ENCODE data around the gene GP1BA.

The GP1BA gene

GRCh38 chr17:4938688-4939545 is 6.8 kb downstream of the GP1BA start:
- no peak for DNase-seq (ENCODE audit: low read depth)

DNA sequence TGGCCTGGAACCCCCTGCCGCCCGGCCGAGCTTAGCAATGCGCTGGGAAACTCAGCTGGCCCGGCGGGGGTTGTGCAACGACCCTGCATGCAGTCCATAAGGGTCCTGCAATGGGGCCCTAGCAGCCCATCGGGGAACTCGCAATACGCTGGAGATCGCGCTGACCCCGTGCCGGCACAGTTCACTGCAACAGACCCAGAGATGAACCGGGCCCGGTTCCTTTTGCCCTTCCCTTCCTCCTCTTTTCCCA is 7.4 kb downstream of the GP1BA start:
- no peak for DNase-seq (ENCODE audit: low read depth)

GRCh38 chr17:4939796-4940554 is 7.9 kb downstream of the GP1BA start, which contains the start of the genes RNF167 and SLC25A11:
Gene RNF167 (plus strand): TSS chr17:4940268. CDS start chr17:4940910, 642 bp downstream.
Gene SLC25A11 (minus strand): TSS chr17:4940046. CDS start chr17:4939910, 136 bp downstream.
- DNase-seq (ENCODE audit: low read depth), result peak; percentile 87

DNA sequence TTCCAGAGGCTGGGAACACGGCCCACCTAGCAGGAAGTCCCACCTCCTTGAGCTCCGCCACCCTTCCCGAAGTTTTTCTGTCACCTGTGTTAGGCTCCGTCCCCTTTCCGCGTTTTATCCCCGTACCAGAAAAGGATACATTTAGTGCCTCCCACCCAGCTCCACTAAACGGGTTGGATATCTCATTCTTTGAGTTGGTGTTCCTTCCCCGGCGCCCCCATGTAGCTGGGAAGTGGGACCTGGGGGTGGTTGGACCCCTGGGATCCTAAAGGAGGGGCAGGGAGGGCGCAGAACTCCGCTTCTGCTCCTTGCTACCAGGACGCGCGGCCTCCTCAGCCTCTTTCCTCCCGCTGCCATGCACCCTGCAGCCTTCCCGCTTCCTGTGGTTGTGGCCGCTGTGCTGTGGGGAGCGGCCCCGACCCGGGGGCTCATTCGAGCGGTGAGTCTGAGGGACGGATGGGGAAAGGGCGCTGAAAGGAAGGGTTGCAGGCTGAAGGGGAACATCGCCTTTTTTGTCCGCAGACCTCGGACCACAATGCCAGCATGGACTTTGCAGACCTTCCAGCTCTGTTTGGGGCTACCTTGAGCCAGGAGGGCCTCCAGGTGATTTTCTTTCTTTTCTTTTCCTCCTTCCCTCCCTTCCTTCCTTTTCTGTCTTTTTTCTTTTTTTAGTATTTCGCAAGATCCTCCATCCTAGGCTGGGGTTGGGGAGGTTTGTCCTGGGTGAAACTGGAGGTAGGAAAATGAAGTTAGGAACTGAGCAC is 8.7 kb downstream of the GP1BA start:
- DNase-seq (ENCODE audit: low read depth), result no peak

GRCh38 chr17:4941319-4941610 is 9.2 kb downstream of the GP1BA start:
- DNase-seq (ENCODE audit: low read depth), result no peak

GRCh38 chr17:4942760-4943508 is 10.9 kb downstream of the GP1BA start:
- no peak for DNase-seq (ENCODE audit: low read depth)

DNA sequence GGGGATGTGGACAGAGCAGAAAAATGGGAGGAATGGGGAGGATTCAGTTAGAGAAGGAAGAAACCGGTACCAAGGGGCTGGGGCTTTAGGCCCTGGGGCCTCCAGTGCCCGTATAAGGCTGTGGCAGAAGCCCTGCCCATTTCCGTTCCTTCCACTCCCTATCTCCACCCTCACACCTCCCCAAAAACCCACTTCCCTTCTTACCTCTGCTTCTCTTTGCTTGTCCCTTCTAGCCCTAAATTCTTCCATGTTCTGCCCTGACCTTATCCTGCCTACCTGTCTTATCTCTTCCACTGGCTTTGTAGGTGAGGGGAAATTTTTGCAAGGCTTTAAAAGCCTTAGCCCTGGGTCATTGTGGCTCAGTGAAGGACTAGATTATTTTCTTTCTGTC is 12.1 kb downstream of the GP1BA start:
- no peak for DNase-seq (ENCODE audit: low read depth)

DNA sequence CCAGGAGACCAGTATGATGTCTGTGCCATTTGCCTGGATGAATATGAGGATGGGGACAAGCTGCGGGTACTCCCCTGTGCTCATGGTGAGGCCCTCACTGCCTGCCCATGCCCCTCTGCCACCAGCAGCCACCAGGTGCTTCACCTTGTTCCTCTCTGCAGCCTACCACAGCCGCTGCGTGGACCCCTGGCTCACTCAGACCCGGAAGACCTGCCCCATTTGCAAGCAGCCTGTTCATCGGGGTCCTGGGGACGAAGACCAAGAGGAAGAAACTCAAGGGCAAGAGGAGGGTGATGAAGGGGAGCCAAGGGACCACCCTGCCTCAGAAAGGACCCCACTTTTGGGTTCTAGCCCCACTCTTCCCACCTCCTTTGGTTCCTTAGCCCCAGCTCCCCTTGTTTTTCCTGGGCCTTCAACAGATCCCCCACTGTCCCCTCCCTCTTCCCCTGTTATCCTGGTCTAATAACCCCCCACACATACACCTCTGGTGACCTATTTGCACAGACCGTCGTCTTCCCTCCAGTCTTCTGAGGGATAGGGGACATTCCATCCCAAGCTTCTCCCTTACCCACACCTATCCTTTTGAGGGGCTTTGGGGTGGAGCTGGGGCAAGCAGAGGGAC is 12.6 kb downstream of the GP1BA start:
- no peak for DNase-seq (ENCODE audit: low read depth)

- DNase-seq (ENCODE audit: low read depth), result peak; percentile 68
Observed at GRCh38 chr17:4945176-4945943, 13.3 kb downstream of the GP1BA start.

DNA sequence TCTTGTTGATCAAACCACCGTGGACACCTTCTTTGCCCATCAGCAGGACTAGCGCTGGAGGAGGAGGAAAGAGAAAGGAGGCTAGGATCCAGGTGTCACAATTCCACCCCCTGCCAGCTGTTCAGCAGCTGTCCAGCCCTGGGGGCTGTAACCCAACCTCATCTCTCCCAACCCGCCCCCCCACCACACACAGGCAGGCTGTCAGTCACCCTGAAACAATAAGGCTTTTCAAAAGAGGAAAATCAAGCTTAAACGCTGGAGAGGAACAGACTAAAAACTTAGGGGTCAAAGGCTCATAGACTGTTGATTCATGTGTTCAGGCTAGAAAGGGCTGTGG is 13.8 kb downstream of the GP1BA start:
- DNase-seq (ENCODE audit: low read depth), result no peak

GRCh38 chr17:4946312-4946976 is 14.4 kb downstream of the GP1BA start:
- no peak for DNase-seq (ENCODE audit: low read depth)

GRCh38 chr17:4947010-4947410 is 14.9 kb downstream of the GP1BA start:
- no peak for DNase-seq (ENCODE audit: low read depth)

DNA sequence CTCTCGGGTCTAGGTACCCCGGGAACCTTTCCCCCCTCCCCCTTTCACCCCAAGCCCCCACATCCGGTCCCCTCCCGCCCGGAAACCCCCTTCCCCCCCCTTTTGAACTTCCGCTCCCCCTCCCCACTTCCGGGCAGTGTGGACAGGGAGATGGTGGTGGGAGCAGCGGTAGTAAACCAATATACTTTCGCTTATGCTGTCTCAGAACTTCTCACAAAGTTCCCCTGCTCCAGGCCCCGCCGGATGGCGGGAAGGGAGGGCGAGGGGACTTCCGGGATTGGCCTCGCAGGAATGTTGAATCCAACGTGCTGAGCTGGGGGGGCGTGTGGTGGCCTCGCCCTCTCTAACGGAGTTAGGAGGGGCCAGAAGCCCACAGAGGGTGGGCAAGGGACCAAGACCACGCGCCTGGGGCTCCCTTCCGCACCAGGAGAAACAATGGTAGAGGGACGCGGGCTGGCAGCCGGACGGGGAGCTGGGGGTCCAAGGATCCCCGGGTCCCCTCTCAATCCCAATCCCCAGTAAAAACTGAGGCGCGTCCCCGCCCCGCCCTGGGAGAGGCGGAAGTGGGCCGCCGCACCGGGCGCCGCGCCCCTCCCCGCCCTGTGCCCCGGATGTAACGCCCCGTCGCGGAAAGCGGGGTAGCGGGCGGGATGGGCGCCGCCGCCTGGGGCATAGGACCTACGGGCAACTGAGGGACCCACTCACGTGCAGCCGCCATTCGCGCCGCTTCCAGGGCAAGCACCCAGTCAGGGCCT is 15.5 kb downstream of the GP1BA start:
- peak; percentile 60 for DNase-seq (ENCODE audit: low read depth)

DNA sequence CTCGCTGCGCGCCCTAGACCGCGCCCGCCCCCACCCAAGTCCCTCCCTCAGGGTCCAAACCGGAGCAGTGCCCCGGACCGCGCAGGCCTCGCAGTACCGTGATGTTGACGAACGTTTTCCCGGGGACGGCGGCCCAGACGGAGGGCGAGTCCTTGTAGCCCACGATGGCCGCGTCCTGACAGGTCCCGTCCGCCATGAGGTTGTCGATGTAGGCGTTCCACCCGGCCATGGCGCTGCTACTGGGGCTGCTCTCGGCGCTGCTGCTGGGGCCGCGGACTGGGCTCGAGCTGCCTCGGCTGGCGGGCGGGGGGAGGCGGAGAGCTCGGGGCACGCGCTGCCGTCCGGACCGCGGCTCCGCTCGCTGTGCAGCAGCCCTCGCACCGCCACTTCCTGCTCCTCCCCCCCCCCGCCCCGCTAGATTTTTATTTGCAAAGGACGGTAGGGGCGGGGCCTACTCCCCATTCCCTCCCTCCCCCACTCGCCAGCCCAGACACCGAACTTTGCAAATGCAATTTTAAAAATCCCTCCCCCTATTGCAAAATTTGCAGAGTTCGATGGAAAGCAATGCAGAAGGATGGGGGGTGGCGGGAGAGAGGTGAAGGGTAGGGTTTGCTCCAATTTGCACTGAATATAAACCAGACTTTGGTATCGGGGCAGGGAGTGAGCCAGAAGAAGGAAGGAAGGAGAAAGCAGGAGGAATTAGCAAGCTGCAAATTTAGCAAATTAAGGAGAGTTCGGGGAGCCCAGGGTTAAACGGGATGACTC is 16.3 kb downstream of the GP1BA start, which contains the start of gene PFN1:
TSS of gene PFN1 (minus strand) at position 365 of the 765 bp plus-strand sequence. CDS start at position 229, 136 bp downstream.
- DNase-seq (ENCODE audit: low read depth), result peak; percentile 87

- DNase-seq (ENCODE audit: low read depth), result peak; percentile 47
Observed at GRCh38 chr17:4948931-4949320, 16.8 kb downstream of the GP1BA start.

GRCh38 chr17:4949321-4950074 is 17.4 kb downstream of the GP1BA start:
- DNase-seq (ENCODE audit: low read depth), result peak; percentile 61

GRCh38 chr17:4950075-4950745 is 18.1 kb downstream of the GP1BA start:
- DNase-seq (ENCODE audit: low read depth), result peak; percentile 52

Measured in activated T-cell treated with anti-CD3 and anti-CD28 coated beads for 1 hour (primary cell).